Hepatocyte (in vitro differentiated cells): ENCODE data around the gene JUNB. TPM values are rescaled to one million over a fixed set of nuclear protein-coding genes. Genes with fewer than 3 reads are reported as not detected.

Source experiments
- DNase-seq: peaks from one replicate; pipeline ENCODE4 v3.0.0-alpha.2; 2016; ENCODE audit warnings: low spot score
- H2AFZ ChIP-seq: fragments of 200-600 bp; sonication (generic); 2 replicates; pipeline ENCODE4 v1.6.0; 2016; ENCODE audit warnings: antibody characterized with exemption, mild to moderate bottlenecking
- H3K27ac ChIP-seq: fragments of 200-600 bp; sonication (generic); 2 replicates; pipeline ENCODE4 v1.5.1; 2016; ENCODE audit warnings: mild to moderate bottlenecking
- H3K27me3 ChIP-seq: fragments of 200-600 bp; sonication (generic); 2 replicates; pipeline ENCODE4 v1.6.1; 2016
- H3K36me3 ChIP-seq: fragments of 200-600 bp; sonication (generic); replicated peaks from 2 replicates; pipeline ENCODE4 v1.5.1; 2016; ENCODE audit warnings: low read depth; ENCODE audit not compliant: insufficient read depth
- H3K4me1 ChIP-seq: fragments of 200-600 bp; sonication (generic); 2 replicates; pipeline ENCODE4 v1.5.1; 2016; ENCODE audit warnings: mild to moderate bottlenecking, moderate library complexity; ENCODE audit not compliant: insufficient read depth
- H3K4me2 ChIP-seq: fragments of 200-600 bp; sonication (generic); 2 replicates; pipeline ENCODE4 v1.6.0; 2016
- H3K4me3 ChIP-seq: fragments of 200-600 bp; sonication (generic); 2 replicates; pipeline ENCODE4 v1.5.1; 2016; ENCODE audit warnings: mild to moderate bottlenecking
- H3K79me2 ChIP-seq: fragments of 200-600 bp; sonication (generic); 2 replicates; pipeline ENCODE4 v1.6.0; 2017; ENCODE audit warnings: mild to moderate bottlenecking
- H3K9me2 ChIP-seq: fragments of 200-600 bp; sonication (generic); replicated peaks from 2 replicates; pipeline ENCODE4 v1.6.0; 2017; ENCODE audit warnings: mild to moderate bottlenecking; ENCODE audit not compliant: insufficient read depth
- H3K9me3 ChIP-seq: fragments of 200-600 bp; sonication (generic); 2 replicates; pipeline ENCODE4 v1.5.1; 2016; ENCODE audit warnings: low read depth, mild to moderate bottlenecking
- H4K20me1 ChIP-seq: fragments of 200-600 bp; sonication (generic); 2 replicates; pipeline ENCODE4 v1.6.0; 2016; ENCODE audit warnings: mild to moderate bottlenecking; ENCODE audit not compliant: insufficient read depth, poor library complexity, severe bottlenecking
- EZH2 ChIP-seq: fragments of 200-600 bp; sonication (generic); IDR thresholded peaks from 2 replicates; pipeline ENCODE4 v1.6.1; 2016; ENCODE audit warnings: antibody characterized with exemption, mild to moderate bottlenecking, borderline replicate concordance
- EZH2phosphoT487 ChIP-seq: fragments of 200-600 bp; sonication (generic); IDR thresholded peaks from one replicate; pipeline ENCODE4 v1.6.1; 2018; ENCODE audit warnings: antibody characterized with exemption, mild to moderate bottlenecking, low read depth, moderate library complexity; ENCODE audit not compliant: unreplicated experiment, severe bottlenecking
- WGBS: methylation state at CpG from one replicate; pipeline ENCODE4 v1.1.6; 2016; ENCODE audit warnings: low lambda C conversion rate; ENCODE audit errors: missing lambda C conversion rate; 5-methylcytosine and 5-hydroxymethylcytosine counted together
- polyA plus RNA-seq: library from polyadenylated mRNA; unstranded; fragments of >200 nt; fragmentation: Nextera tagmentation; extraction: Ambion mirVana; gene quantifications from 2 replicates; pipeline ENCODE4 v1.2.1, GENCODE V29; 2016
- total RNA-seq: library from RNA; depleted of rRNA; stranded (reverse); fragments of >200 nt; gene quantifications from 2 replicates; pipeline ENCODE4 v1.2.3, GENCODE V29; 2014
- TF ChIP-seq, protein P1 (sequence below): fragments of 200-600 bp; sonication (generic); IDR thresholded peaks from 2 replicates; pipeline ENCODE4 v1.5.1; 2016; ENCODE audit warnings: antibody characterized with exemption, mild to moderate bottlenecking; ENCODE audit not compliant: poor library complexity

The JUNB gene
- total and polyA plus RNA-seq, 2 experiments from 2014 or later: 399 to 539 TPM

DNA sequence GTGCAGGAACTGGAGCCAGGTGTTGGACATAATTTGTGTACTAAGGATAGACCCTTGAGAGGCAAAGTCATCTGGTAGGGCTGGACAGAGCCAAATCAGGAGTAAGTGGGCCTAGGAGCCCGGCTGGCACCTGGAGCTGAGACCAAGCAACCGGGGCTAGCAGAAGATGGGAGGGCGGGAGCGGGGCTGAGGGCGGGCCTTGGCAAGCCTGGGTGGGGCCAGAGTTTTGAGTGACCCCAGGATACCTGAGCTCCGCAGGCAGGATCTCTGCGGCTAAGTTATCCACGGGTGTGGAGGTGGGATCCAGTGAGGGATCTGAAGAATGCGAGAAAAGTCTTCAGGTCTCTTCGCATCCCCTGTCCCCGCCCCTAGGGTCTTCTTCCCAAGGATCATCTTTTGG is 24.1 kb upstream of the JUNB start:
- TF ChIP-seq EZH2phosphoT487 (no peak), EZH2 (no peak)
- TF ChIP-seq, protein P1, sequence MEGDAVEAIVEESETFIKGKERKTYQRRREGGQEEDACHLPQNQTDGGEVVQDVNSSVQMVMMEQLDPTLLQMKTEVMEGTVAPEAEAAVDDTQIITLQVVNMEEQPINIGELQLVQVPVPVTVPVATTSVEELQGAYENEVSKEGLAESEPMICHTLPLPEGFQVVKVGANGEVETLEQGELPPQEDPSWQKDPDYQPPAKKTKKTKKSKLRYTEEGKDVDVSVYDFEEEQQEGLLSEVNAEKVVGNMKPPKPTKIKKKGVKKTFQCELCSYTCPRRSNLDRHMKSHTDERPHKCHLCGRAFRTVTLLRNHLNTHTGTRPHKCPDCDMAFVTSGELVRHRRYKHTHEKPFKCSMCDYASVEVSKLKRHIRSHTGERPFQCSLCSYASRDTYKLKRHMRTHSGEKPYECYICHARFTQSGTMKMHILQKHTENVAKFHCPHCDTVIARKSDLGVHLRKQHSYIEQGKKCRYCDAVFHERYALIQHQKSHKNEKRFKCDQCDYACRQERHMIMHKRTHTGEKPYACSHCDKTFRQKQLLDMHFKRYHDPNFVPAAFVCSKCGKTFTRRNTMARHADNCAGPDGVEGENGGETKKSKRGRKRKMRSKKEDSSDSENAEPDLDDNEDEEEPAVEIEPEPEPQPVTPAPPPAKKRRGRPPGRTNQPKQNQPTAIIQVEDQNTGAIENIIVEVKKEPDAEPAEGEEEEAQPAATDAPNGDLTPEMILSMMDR: no peak
- Histone ChIP-seq H3K9me2 (no peaks in the 10 kb centered on the region), H3K79me2 (no peaks in the 10 kb centered on the region), H3K9me3 (no peaks in the 10 kb centered on the region), H3K4me3 (no peak overlapping the region), H2AFZ (no peak overlapping the region), H3K27ac (no peak overlapping the region), H4K20me1 (no peaks in the 10 kb centered on the region), H3K4me1 (no peaks in the 10 kb centered on the region), H3K36me3 (no peaks in the 10 kb centered on the region), H3K27me3 (no peaks in the 10 kb centered on the region), H3K4me2 (no peak overlapping the region)
- no peak for DNase-seq
- WGBS: 91% methylated on average over 8 of the region's 11 CpGs

- H3K4me3 ChIP-seq: no peak overlapping the region
- no peaks in the 10 kb centered on the region for H3K79me2 ChIP-seq
- H3K4me1 ChIP-seq: no peaks in the 10 kb centered on the region
- no peaks in the 10 kb centered on the region for H3K36me3 ChIP-seq
- DNase-seq: no peak
- no peaks in the 10 kb centered on the region for H3K27me3 ChIP-seq
- no peaks in the 10 kb centered on the region for H3K9me3 ChIP-seq
- WGBS: 98% methylated on average over 13 of the region's 15 CpGs
- TF ChIP-seq EZH2phosphoT487 (no peak), EZH2 (no peak)
- TF ChIP-seq, protein P1: no peak
- H4K20me1 ChIP-seq: no peaks in the 10 kb centered on the region
- no peaks in the 10 kb centered on the region for H3K9me2 ChIP-seq
- no peak overlapping the region for H3K27ac ChIP-seq
- no peak overlapping the region for H2AFZ ChIP-seq
- H3K4me2 ChIP-seq: no peak overlapping the region
These were observed 23.6 kb upstream of the JUNB start for GRCh38 chr19:12767666-12768065.

DNA sequence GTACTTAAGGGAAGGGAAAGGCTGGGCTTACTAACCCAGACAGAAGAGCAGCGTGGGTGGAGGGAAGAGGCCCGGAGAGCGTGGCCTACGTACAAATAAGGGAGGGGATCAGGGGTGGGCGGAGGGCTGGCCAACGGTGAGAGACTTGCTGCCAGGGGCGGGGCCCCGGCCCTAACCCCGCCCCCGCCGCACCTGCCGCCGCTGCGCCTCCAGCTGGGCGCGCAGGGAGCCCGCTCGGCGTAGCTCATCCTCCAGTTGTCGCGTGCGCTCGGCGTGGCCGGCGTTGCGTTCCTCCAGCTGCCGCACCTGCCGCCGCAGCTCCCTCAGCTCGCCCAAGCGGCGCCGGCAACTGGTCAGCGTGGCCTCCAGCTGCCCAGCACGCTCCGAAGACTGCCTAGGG is 21.6 kb upstream of the JUNB start:
- Histone ChIP-seq H3K4me1 (no peaks in the 10 kb centered on the region), H3K9me2 (no peaks in the 10 kb centered on the region), H3K9me3 (no peaks in the 10 kb centered on the region), H3K4me2 (no peak overlapping the region), H3K4me3 (no peak overlapping the region), H3K27ac (no peak overlapping the region), H4K20me1 (no peaks in the 10 kb centered on the region), H2AFZ (no peak overlapping the region), H3K27me3 (no peaks in the 10 kb centered on the region), H3K79me2 (peaks cover 7% of the 10 kb centered on the region), H3K36me3 (no peaks in the 10 kb centered on the region)
- DNase-seq: peak; percentile 50
- WGBS: 59% methylated on average over 12 of the region's 37 CpGs
- no peak for TF ChIP-seq EZH2phosphoT487
- TF ChIP-seq, protein P1: no peak
- TF ChIP-seq EZH2: no peak

DNA sequence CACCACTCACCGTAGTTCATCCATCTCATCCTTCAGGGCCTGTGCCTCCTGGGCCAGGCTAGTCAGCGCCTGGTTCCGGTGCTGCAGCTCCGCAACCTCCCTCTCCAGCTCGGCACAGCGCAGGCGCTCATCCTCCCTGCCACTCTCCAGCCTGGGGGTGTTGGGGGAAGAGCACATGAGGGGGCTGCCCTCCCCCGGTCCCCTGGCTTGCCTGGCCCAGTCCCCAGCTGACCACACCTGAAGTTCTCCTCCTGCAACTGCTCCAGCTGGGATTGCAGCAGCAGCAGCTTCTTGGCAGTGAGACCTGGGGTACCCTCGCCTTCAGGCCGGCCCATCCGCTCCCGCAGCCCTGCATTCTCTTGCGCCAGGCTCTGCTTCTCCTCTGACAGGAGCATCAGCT is 20.4 kb upstream of the JUNB start:
- H2AFZ ChIP-seq: no peak overlapping the region
- peaks cover 7% of the 10 kb centered on the region for H3K79me2 ChIP-seq
- no peaks in the 10 kb centered on the region for H3K27me3 ChIP-seq
- H3K4me3 ChIP-seq: no peak overlapping the region
- H3K27ac ChIP-seq: no peak overlapping the region
- no peaks in the 10 kb centered on the region for H3K9me2 ChIP-seq
- no peak overlapping the region for H3K4me2 ChIP-seq
- H3K9me3 ChIP-seq: no peaks in the 10 kb centered on the region
- over 99% methylated on average over 13 of the region's 13 CpGs for WGBS
- TF ChIP-seq, protein P1: no peak
- TF ChIP-seq EZH2: no peak
- no peak for TF ChIP-seq EZH2phosphoT487
- no peaks in the 10 kb centered on the region for H3K4me1 ChIP-seq
- H4K20me1 ChIP-seq: no peaks in the 10 kb centered on the region
- no peaks in the 10 kb centered on the region for H3K36me3 ChIP-seq
- no peak for DNase-seq
